ENCODE measurements around the gene TLR6.

GRCh38 chr4:38805530-38806145 is 51.0 kb downstream of the TLR6 start:
- no peak for TF ChIP-seq POLR2A (IDR thresholded peaks at IDR 0.05)
- TF ChIP-seq, protein P1, sequence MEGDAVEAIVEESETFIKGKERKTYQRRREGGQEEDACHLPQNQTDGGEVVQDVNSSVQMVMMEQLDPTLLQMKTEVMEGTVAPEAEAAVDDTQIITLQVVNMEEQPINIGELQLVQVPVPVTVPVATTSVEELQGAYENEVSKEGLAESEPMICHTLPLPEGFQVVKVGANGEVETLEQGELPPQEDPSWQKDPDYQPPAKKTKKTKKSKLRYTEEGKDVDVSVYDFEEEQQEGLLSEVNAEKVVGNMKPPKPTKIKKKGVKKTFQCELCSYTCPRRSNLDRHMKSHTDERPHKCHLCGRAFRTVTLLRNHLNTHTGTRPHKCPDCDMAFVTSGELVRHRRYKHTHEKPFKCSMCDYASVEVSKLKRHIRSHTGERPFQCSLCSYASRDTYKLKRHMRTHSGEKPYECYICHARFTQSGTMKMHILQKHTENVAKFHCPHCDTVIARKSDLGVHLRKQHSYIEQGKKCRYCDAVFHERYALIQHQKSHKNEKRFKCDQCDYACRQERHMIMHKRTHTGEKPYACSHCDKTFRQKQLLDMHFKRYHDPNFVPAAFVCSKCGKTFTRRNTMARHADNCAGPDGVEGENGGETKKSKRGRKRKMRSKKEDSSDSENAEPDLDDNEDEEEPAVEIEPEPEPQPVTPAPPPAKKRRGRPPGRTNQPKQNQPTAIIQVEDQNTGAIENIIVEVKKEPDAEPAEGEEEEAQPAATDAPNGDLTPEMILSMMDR (IDR thresholded peaks at IDR 0.05): no peak

All from testis (tissue), 2 donors.